GM10266 (cell line): ENCODE measurements around the gene EBI3.
A peak's percentile ranks its signal among the peaks of the same experiment; 100 is the strongest.

Experiments
- DNase-seq: peaks from one replicate; pipeline ENCODE4 v3.0.0; 2012; ENCODE audit errors: extremely low spot score
- CTCF ChIP-seq: IDR thresholded peaks from 2 replicates; pipeline ENCODE4 v1.5.1; 2012; ENCODE audit warnings: mild to moderate bottlenecking, low read depth; ENCODE audit not compliant: control insufficient read depth, insufficient read depth; ENCODE audit errors: missing control alignments

Gene EBI3

DNA sequence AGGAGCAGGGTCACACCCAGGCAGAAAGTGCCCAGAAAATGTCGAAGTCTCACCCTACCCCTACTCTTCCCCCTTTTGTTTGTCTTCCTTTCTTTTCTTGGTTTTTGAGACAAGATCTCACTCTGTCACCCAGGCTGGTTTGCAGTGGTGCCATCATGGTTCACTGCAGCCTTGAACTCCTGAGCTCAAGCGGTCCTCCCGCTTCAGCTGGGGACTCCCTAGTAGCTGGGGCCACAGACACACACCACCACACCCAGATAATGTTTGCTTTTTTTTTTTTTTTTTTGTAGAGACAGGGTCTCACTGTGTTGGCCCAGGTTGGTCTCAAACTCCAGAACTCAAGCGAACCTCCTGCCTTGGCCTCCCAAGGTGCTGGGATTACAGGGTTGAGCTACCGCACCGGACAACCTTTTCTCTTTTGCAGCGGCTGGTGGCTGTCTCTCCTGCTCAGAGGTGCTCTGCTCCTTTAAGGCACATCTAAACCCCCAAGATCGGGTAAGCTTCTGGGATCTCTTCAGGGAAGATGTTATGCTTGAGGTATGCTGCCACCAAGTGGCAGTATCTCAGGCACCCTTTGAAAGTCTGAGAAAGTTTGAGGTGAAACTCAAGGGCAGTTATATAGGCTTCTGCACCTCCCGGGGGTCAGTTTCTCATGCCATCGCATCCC, 22.4 kb upstream of the EBI3 start:
- DNase-seq: no peak
- peak; percentile 38 for TF ChIP-seq CTCF

GRCh38 chr19:4208385-4209094, 20.8 kb upstream of the EBI3 start:
- peak; percentile 63 for TF ChIP-seq CTCF
- DNase-seq: peak; percentile 61

GRCh38 chr19:4210166-4210731, 19.1 kb upstream of the EBI3 start:
- TF ChIP-seq CTCF: no peak
- DNase-seq: no peak

DNA sequence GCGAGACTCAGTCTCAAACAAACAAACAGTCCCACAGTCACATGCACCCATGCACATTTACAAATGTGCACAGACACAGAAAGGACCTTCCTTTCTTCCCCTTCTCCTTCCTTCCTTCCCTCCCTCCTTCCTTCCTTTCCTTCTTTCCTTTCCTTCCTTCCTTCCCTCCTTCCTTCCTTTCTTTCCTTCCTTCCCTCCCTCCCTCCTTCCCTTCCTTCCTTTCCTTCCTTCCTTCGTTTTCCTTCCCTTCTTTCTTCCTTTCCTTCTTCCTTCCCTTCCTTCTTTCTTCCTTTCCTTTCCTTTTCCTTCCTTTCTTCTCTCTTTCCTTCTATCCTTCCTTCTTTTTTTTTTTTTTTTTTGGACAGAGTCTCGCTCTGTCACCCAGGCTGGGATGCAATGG, 16.2 kb upstream of the EBI3 start:
- TF ChIP-seq CTCF: no peak
- no peak for DNase-seq

- no peak for TF ChIP-seq CTCF
Measured at GRCh38 chr19:4215807-4216206, 13.5 kb upstream of the EBI3 start.

GRCh38 chr19:4216846-4217245, 12.5 kb upstream of the EBI3 start:
- TF ChIP-seq CTCF: no peak
- DNase-seq: no peak

More at GRCh38 chr19:4215807-4216206, 13.5 kb upstream of the EBI3 start:
- no peak for DNase-seq
